ENCODE data around the gene ZNF207. TPM values are rescaled to one million over a fixed set of nuclear protein-coding genes. Genes with fewer than 3 reads are reported as not detected.

ZNF207 gene
- total and polyA plus RNA-seq, 4 donors = 38.3 to 142 (median 56.8) TPM

- Histone ChIP-seq H3K9ac (ENCODE audit: low read depth in 1 of 2, low read length in 2 of 2) (no peak overlapping the region), H3K36me3 (ENCODE audit: control insufficient read depth in 4 of 4, insufficient read depth in 3 of 4, low read depth in 1 of 4, low read length in 3 of 4) (no peaks in the 10 kb centered on the region), H3K27ac (ENCODE audit: low read depth in 1 of 2, low read length in 2 of 2) (no peak overlapping the region), H3K4me3 (ENCODE audit: low read depth in 1 of 3, low read length in 3 of 3) (no peak overlapping the region), H3K9me3 (ENCODE audit: control insufficient read depth in 4 of 4, low read length in 3 of 4) (no peaks in the 10 kb centered on the region), H3K27me3 (ENCODE audit: control insufficient read depth in 4 of 4, insufficient read depth in 4 of 4, low read length in 3 of 4) (no peaks in the 10 kb centered on the region), H3K4me1 (ENCODE audit: control insufficient read depth in 4 of 4, insufficient read depth in 4 of 4, low read length in 3 of 4) (no peaks in the 10 kb centered on the region)
- WGBS = 92% methylated on average over 2 of the region's 2 CpGs
- no peak for TF ChIP-seq SP1 (IDR thresholded peaks at IDR 0.05)
- TF ChIP-seq CTCF (IDR thresholded peaks at IDR 0.05; ENCODE audit: low read depth, low read length, missing input control) = no peak
- TF ChIP-seq HNF4G (IDR thresholded peaks at IDR 0.05) = no peak
- no peak for TF ChIP-seq FOXA1 (IDR thresholded peaks at IDR 0.05)
- no peak for TF ChIP-seq ATF3 (IDR thresholded peaks at IDR 0.05)
- TF ChIP-seq EGR1 (IDR thresholded peaks at IDR 0.05; ENCODE audit: low read depth in 2 of 2) = no peak
- TF ChIP-seq MAX (IDR thresholded peaks at IDR 0.05) = no peak
- no peak for TF ChIP-seq TAF1 (conservative IDR thresholded peaks at IDR 0.05)
- TF ChIP-seq REST (IDR thresholded peaks at IDR 0.05) = no peak
- no peak for TF ChIP-seq FOXA2 (IDR thresholded peaks at IDR 0.05)
- no peak for TF ChIP-seq ZBTB33 (IDR thresholded peaks at IDR 0.05)
- TF ChIP-seq GABPA (IDR thresholded peaks at IDR 0.05 in 1 of 2, conservative IDR thresholded peaks at IDR 0.05 in 1 of 2) = no peak
- TF ChIP-seq HNF4A (conservative IDR thresholded peaks at IDR 0.05) = no peak
- no peak for TF ChIP-seq NR2F2 (IDR thresholded peaks at IDR 0.05)
- TF ChIP-seq JUND (IDR thresholded peaks at IDR 0.05) = no peak
- TF ChIP-seq RXRA (IDR thresholded peaks at IDR 0.05) = no peak
- no peak for TF ChIP-seq YY1 (IDR thresholded peaks at IDR 0.05)
- DNase-seq (ENCODE audit: low spot score) = no peak
Measured at GRCh38 chr17:32303781-32304288, 46.1 kb upstream of the ZNF207 start.
